HUES64 (cell line): ENCODE results near the gene MAJIN.

Experiments
- H3K27ac ChIP-seq: 2 replicates; pipeline ENCODE4 v1.7.0; 2013; ENCODE audit warnings: low read depth, low read length, inconsistent platforms
- H3K27me3 ChIP-seq: 2 replicates; pipeline ENCODE4 v1.6.1; 2013; ENCODE audit warnings: mild to moderate bottlenecking, low read length; ENCODE audit not compliant: insufficient read depth
- H3K36me3 ChIP-seq: 2 replicates; pipeline ENCODE4 v1.6.1; 2013; ENCODE audit warnings: mild to moderate bottlenecking, low read length; ENCODE audit not compliant: insufficient read depth
- H3K4me1 ChIP-seq: 2 replicates; pipeline ENCODE4 v1.6.1; 2013; ENCODE audit warnings: mild to moderate bottlenecking, low read length, moderate library complexity; ENCODE audit not compliant: insufficient read depth
- H3K4me3 ChIP-seq: 2 replicates; pipeline ENCODE4 v1.5.1; 2013; ENCODE audit warnings: mild to moderate bottlenecking, low read length, moderate library complexity
- H3K9ac ChIP-seq: 2 replicates; pipeline ENCODE4 v1.6.1; 2013; ENCODE audit warnings: mild to moderate bottlenecking, low read depth, low read length
- H3K9me3 ChIP-seq: 2 replicates; pipeline ENCODE4 v1.6.1; 2013; ENCODE audit warnings: low read depth, low read length; ENCODE audit not compliant: insufficient read depth
- WGBS: fragments of 150-250, 120-280 bp; methylation state at CpG from one replicate; pipeline ENCODE4 v1.1.7; 2013; ENCODE audit warnings: missing lambda C conversion rate; 5-methylcytosine and 5-hydroxymethylcytosine counted together

Gene MAJIN

DNA sequence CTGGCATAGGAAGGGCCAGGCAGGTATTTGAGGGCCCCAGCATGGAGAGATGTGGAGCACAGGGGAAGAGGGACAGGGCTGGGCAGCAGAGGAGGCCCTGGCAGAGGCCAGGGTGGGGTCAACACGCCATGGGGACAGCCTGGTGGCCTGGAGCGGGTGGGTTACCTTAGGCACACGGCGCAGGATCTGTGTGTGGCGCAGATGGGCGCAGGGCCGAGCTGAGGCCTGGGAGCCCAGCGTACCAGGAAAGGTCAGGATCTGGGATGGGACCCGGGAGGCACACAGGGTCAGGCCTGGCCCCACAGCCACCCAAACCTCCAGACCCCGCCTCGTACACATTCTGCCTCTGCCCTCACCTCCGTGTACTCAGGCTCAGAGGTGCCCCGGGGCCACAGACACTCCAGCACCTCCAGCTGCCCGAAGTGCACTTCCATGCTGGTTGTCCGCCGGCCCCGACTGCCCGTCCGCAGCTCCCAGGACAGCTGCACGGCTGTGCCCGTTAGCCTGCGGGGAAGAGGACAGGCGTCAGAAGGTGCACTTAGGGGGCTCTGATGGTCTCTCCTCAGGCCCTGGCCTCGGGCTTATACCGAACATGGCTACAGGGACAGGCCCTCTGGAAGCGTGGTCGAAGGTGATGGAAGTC, 61.3 kb downstream of the MAJIN start:
- Histone ChIP-seq H3K27me3 (no peaks in the 10 kb centered on the region), H3K9ac (no peak overlapping the region), H3K4me1 (peaks cover under 1% of the 10 kb centered on the region; the same call in 1 of the 2 replicates), H3K4me3 (no peak overlapping the region), H3K9me3 (no peaks in the 10 kb centered on the region), H3K36me3 (peaks cover 55% of the 10 kb centered on the region), H3K27ac (no peak overlapping the region)
- 95% methylated on average over 27 of the region's 27 CpGs for WGBS

DNA sequence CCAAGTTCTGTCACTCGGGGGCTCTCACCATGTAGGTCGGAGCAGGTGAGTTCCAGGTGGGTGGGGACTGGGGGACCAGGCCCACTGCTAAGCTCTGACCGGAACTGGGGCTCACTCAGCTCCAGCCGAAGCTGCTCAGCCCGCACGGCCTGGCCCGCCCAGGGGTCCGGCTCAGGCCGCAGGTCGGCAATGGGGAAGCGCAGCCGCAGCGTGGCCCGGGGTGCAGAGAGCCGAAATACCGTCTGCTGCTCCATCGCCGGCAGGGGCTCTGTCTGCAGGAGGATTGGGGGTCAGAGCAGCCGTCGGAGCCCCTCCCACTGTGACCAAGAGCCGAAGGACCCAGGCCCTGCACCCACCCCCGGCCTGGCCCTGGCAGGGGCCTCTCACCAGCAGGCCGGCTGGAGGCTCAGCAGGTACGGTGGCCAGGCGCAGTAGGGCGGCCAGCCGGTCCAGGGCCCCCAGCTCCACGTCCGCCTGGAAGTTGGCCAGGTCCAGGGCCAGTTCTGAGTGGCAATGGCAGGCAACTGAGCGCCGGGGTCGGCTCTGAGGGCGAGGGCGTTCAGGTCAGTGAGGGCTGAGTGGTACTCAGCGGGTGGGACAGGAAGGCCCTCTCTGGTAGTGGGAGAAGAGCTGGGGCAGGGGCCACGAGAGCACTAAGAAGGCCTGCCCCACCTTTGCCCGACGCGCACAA, 62.1 kb downstream of the MAJIN start:
- H3K36me3 ChIP-seq = peaks cover 62% of the 10 kb centered on the region
- no peaks in the 10 kb centered on the region for H3K9me3 ChIP-seq
- 92% methylated on average over 39 of the region's 39 CpGs for WGBS
- no peak overlapping the region for H3K9ac ChIP-seq
- H3K4me1 ChIP-seq = no peaks in the 10 kb centered on the region
- no peak overlapping the region for H3K27ac ChIP-seq
- no peak overlapping the region for H3K4me3 ChIP-seq
- no peaks in the 10 kb centered on the region for H3K27me3 ChIP-seq

DNA sequence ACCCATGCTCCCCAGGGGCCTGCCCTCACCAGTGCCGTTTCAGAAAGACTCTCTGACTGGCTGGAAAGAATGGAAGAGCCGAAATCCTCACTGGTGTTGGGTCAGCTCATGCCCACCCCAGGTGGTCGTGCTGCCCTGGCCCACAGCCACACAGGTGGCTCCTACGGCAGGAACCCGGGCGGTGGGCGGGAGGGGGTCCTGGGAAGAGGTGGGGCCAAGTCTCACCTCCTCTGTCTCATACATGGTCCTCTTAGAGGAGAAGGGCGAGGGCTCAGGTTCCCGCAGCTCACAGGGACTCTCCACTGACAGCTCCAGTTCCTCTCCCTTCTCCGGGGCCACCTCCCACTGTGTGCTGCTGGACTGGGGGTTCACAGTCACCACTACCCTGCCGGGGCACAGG, 63.1 kb downstream of the MAJIN start:
- Histone ChIP-seq H3K36me3 (peaks cover 61% of the 10 kb centered on the region), H3K9me3 (no peaks in the 10 kb centered on the region), H3K4me3 (no peak overlapping the region), H3K9ac (no peak overlapping the region), H3K4me1 (no peaks in the 10 kb centered on the region), H3K27ac (no peak overlapping the region), H3K27me3 (no peaks in the 10 kb centered on the region)
- 92% methylated on average over 11 of the region's 11 CpGs for WGBS

GRCh38 chr11:64906314-64906635, 65.6 kb downstream of the MAJIN start:
- WGBS = 98% methylated on average over 13 of the region's 13 CpGs
- Histone ChIP-seq H3K36me3 (peaks cover 43% of the 10 kb centered on the region), H3K27ac (no peak overlapping the region), H3K4me3 (no peak overlapping the region), H3K4me1 (no peaks in the 10 kb centered on the region), H3K27me3 (no peaks in the 10 kb centered on the region), H3K9ac (no peak overlapping the region), H3K9me3 (no peaks in the 10 kb centered on the region)

DNA sequence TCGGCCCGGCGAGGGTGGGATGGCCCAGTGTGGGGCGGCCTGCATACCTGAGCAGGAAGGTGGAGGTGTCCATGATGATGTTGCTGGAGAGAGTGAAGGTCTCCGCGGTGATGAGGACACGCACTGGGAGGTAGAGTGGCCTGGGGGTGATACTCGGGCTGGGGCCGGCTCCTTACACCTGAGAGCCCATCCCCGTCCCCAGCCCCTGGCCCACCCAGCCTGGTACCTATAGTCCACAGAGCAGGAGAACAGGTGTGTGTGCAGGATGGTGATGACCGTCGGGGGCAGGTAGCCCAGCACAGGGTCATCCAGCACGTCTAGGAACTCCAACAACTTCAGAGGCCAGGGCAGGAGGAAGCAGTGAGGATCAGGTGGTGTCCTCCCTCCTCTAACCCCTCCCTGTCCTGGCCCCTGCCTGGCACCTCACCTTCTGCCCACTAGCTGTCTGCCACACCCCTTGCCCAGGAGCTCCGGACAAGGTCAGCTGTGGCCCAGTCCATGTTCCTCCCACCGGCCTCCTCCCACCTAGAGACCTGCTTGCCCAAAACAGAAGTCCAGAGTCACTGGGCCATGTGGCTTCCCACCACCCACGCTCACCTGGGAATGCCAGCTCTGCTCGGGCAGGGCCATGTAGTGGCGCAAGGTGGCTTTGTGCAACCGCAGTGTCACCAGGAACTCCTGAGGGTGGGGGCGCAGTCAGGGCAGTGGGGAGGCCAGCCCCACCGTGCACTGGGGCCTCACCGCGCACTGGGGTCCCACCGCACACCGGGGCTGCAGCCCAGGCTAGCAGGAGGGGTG, 66.2 kb downstream of the MAJIN start:
- H3K4me3 ChIP-seq = no peak overlapping the region
- no peaks in the 10 kb centered on the region for H3K4me1 ChIP-seq
- H3K27me3 ChIP-seq = no peaks in the 10 kb centered on the region
- H3K36me3 ChIP-seq = peaks cover 39% of the 10 kb centered on the region
- no peaks in the 10 kb centered on the region for H3K9me3 ChIP-seq
- WGBS = 95% methylated on average over 25 of the region's 25 CpGs
- H3K9ac ChIP-seq = no peak overlapping the region
- H3K27ac ChIP-seq = no peak overlapping the region

DNA sequence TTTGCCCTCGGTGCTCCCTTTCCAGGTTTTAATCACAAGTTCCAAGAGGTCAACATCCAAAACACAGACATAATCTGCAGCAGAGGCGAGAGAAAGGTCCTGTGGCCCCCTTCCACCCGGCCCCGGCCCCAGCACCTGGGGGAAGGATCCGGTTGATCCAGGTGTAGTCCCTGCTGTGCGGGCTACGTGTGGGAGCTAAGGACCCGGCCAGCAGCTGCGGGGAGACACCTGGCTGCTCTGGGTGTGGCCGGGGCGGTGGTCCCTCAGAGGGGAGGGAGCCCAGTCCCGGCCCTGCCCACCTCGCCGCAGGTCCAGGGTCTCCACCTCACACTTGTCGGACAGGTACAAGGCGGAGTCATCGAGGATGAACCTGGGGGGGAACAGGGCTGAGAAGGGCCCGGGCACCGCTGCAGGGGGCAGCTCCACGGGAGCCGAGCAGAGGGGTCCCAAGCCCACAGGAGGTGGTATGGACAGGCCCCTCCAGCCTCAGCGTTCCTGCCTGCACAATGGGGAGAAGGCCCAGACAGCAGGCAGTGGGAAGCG, 68.5 kb downstream of the MAJIN start:
- no peak overlapping the region for H3K27ac ChIP-seq
- no peaks in the 10 kb centered on the region for H3K4me1 ChIP-seq
- H3K36me3 ChIP-seq = peaks cover 29% of the 10 kb centered on the region
- H3K4me3 ChIP-seq = no peak overlapping the region
- H3K27me3 ChIP-seq = no peaks in the 10 kb centered on the region
- no peak overlapping the region for H3K9ac ChIP-seq
- 95% methylated on average over 23 of the region's 23 CpGs for WGBS
- no peaks in the 10 kb centered on the region for H3K9me3 ChIP-seq

DNA sequence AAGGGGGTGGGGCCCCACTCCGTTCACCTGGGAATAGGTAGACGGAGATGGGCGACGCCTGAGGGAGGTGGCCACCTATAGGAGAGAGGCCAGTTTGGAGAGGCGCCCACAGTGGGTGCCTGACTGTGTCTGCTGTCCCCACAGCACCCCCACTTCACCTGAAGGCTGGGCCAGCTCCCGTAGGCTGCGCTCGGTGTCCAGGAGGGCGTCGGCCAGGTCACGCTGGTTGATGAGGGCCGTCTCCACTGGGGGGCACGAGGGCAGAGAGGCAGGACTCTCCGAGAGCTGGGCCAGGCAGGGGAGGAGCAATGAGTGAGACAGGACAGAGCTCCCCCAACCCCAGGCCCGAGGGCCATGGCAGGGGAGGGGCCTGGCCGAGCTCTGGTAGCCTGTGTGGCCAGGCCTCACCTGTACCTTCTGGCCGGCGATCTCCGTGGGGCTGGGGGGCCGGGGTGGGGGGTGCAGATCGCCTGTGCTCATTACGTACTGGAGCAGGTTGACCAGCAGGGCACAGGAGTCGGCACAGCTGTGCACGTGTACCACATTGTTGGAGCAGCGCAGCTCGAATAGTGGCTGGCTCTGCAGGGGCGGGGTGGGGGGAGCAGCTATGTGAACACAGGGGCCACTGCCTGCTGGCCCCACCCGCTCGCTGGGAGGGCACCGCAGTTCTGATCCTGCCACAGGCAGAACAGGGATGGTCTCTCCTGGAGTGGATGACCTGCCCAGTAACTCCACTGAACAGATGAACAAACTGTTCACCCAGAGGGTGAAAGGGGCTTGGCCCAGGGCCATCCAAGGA, 69.6 kb downstream of the MAJIN start:
- Histone ChIP-seq H3K4me3 (no peak overlapping the region), H3K9me3 (no peaks in the 10 kb centered on the region), H3K4me1 (no peaks in the 10 kb centered on the region), H3K27ac (no peak overlapping the region), H3K36me3 (peaks cover 34% of the 10 kb centered on the region), H3K9ac (no peak overlapping the region), H3K27me3 (no peaks in the 10 kb centered on the region)
- 95% methylated on average over 30 of the region's 30 CpGs for WGBS

GRCh38 chr11:64900774-64901173, 71.1 kb downstream of the MAJIN start:
- H3K36me3 ChIP-seq = peaks cover 28% of the 10 kb centered on the region
- H3K4me3 ChIP-seq = no peak overlapping the region
- no peaks in the 10 kb centered on the region for H3K27me3 ChIP-seq
- no peaks in the 10 kb centered on the region for H3K9me3 ChIP-seq
- no peaks in the 10 kb centered on the region for H3K4me1 ChIP-seq
- no peak overlapping the region for H3K9ac ChIP-seq
- no peak overlapping the region for H3K27ac ChIP-seq
- 96% methylated on average over 17 of the region's 17 CpGs for WGBS

GRCh38 chr11:64900263-64900678, 71.6 kb downstream of the MAJIN start:
- H3K36me3 ChIP-seq = peaks cover 23% of the 10 kb centered on the region

GRCh38 chr11:64898541-64898940, 73.4 kb downstream of the MAJIN start:
- no peak overlapping the region for H3K4me3 ChIP-seq
- H3K36me3 ChIP-seq = peaks cover 20% of the 10 kb centered on the region
- H3K4me1 ChIP-seq = no peaks in the 10 kb centered on the region
- no peaks in the 10 kb centered on the region for H3K9me3 ChIP-seq
- H3K27me3 ChIP-seq = no peaks in the 10 kb centered on the region
- WGBS = 96% methylated on average over 19 of the region's 19 CpGs
- H3K9ac ChIP-seq = no peak overlapping the region
- no peak overlapping the region for H3K27ac ChIP-seq

More at GRCh38 chr11:64900263-64900678, 71.6 kb downstream of the MAJIN start:
- Histone ChIP-seq H3K27me3 (no peaks in the 10 kb centered on the region), H3K4me3 (no peak overlapping the region), H3K4me1 (no peaks in the 10 kb centered on the region), H3K9me3 (no peaks in the 10 kb centered on the region), H3K9ac (no peak overlapping the region), H3K27ac (no peak overlapping the region)
- 95% methylated on average over 14 of the region's 14 CpGs for WGBS
